SKM-1 treated with dmso at 0.1 percent for 144 hours (cell line): ENCODE data around the gene FBXO44.

ENCODE experiments used
- DNase-seq: peaks from one replicate; lab custom pipeline; 2025; ENCODE audit not compliant: unreplicated experiment; lab: John Stamatoyannopoulos, UW

FBXO44 gene

DNA sequence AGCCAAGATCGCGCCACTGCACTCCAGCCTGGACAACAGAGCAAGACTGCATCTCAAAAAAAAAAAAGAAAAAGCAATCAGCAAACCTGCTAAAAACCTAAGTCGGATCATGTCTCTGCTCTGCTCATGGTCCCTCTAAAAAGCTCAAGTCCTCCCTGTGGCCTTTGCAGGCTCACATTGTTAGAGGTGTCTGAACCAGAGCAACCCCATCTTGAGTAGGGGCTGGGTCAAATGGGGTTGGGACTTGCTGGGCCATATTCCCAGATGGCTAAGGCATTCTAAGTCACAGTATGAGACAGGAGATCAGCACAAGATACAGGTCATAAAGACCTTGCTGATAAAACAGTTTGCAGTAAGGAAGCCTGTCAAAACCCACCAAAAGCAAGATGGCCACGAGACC is 33.8 kb downstream of the FBXO44 start:
- DNase-seq = no peak

DNA sequence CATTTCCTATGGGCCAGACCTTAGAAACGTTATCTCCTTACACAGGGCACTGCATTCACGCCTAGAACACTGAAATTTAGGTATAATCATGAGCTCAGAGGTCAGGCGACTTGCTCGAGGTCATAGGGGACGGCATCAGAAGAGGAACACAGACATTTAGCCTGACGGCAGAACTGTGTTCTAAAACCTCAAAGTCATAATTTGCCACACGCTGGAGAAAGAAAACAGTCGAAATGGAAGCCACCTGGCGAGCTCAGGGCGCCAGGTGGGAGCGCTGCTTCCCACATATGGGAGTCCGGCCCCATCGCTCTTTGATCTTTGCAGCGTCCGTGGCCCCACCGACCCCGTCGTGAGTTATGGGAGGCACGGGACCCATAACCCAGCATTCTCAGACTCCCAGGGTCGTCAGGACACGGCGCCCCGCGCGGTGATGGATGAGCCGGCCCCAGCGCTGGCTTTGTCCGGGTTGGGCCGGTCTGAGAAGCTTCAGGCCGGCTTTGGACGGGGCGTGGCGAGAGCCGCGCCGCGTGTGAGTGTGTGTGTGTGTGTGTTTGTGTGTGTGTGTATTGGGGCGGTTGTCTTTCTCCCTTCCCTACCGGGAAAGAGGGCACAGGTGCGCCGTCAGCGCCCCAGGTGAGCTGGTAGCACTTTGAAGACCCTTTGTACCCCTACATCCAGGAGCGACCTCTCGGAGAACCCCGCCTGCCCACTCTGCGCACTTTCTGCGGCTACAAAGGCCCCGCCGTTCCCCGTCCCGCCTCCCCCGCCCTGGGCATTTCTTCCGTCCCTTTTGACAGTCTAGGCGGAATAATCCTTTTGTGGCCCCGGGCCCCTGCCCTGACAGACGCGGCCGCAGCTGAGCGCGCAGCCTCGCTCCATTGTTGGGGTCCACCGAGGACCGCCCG is 36.0 kb downstream of the FBXO44 start:
- no peak for DNase-seq

DNA sequence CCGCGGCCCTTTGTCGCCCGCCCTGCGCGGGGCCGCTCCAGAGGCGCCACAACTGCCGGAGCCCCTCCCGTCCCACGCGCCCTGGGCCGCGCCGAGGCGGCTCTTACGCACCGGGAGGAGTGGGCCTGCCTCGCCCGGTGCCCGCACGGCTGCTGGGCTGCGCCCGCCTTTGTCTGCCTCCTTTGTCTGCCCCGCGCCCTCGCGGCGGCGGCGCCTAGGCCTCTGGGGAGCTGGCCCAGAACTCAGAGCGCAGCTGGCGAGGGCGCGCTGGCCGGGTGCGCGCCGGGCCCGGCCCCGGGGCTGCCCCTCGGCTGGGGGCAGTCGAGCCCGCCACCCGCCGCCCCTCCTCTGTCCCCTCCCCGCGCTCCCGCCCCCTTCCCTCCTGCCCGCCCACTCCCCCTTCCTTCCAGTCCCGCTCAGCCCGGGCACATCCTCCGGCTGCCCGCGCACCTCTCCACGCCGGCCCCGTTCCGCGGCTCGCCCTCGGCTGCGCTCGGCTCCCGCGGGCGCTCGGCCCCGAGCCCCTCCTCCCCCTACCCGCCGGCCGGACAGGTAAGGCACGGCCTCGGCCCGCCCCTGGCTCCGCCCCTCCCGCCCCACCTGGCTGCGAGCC is 36.7 kb downstream of the FBXO44 start, which contains the start of gene DRAXIN:
Gene DRAXIN, plus strand, starts transcription at position 409 of the 613 bp plus-strand sequence. CDS start 14,549 bp downstream, outside the sequence.
- DNase-seq = no peak

DNA sequence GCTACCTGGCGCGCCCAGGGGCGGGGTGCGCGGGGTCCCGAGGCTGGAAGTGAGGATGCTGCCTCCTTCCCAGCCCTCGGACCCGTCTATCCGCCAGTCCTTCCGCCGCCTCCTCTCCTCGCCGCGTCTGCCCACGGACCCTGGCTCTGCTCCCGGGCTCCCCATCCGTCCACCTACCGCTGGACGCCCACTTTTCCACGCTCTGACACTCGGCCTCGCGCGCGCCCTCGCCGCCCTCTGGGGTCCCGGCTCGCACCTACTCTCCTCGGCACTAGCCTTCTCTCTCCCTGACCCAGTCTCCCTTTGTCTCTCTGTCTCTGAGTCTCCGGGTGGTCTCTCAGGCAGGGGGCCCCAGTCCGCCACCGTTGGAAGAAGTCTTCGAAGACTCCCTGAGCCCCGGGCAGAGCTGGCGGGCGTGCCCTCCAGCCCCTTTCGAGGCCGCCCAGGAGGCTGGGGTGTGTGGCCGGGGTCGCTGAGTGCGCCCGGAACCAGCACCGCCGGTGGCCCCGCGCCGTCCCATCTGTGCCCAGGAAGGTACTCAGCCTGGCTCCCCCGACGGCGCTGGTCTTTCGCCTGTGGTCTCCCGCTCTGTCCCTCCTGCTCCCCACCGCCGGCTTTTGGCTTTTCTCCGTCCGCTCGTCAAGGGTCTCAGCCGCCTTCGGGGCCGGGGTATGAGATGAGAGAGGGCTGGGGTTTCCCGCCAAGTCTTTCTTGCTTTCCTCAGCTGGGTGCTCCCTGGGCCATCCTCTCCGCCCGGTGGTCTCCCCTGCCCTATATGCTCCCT is 37.4 kb downstream of the FBXO44 start:
- DNase-seq = no peak

DNA sequence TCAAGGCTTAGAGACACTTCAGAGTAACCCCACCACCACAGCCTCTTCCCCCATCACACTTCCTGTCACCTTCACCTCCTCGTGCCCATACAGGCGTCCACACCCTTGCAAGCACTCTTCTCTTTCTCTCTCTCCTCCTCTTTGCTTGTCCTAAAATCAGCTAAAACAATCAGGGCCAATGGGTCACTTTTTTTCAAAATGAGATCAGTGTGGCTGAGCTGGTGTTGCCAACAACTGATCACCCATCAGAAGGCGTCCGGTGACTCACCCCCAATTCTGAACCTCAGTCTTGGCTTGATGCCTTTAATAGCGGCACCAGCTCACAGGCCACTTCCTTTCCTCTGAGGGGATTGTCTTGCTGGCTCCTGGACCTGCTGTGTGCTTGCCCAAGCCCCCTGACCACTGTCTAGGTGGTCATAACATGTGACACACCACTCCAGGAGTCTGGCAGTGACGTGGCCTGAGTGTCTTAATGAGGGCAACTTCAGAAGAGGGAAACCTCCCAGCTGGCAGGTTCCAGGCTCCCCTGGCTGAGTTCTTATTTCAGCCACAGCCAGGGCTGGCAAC is 38.4 kb downstream of the FBXO44 start:
- peak; percentile 44 for DNase-seq

DNA sequence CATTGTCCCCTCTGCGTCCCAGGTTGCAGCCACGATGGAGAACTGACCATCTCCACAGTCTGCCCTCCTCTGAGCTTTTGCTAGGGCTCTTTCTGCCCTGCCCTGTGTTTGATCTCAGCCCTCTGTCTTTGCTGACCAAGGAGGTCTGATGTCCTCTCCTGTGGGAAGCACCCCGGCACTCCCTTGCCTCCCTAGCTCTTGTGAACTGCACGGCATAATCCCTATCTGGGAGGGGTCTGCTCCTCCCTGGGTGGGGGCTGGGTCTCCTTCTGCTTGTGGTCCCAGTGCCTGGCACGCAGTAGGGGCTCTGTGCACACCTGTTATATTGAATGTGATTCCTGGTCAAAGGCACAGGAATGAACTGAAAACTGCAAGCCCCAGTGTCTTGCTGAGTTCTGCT is 39.2 kb downstream of the FBXO44 start:
- DNase-seq = no peak

DNA sequence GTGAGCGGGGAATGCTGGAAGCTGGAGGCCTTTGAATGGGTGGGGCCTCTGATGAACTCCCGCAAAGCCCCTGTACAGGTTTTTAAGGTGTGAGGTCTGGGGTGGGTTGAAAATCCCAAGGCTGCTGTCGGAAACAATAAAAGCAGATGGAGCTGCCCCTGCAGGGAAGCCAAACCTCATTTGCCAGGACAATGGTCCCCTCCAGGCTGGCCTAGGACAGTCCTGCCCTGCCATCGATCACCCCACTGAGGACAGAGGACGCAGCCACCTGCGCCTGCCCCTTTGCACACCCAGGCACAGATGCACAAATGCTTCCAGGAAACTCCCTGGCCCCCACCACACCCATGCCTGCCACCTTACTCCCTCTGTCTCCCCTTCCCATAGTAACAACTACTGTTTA is 41.2 kb downstream of the FBXO44 start:
- no peak for DNase-seq

DNA sequence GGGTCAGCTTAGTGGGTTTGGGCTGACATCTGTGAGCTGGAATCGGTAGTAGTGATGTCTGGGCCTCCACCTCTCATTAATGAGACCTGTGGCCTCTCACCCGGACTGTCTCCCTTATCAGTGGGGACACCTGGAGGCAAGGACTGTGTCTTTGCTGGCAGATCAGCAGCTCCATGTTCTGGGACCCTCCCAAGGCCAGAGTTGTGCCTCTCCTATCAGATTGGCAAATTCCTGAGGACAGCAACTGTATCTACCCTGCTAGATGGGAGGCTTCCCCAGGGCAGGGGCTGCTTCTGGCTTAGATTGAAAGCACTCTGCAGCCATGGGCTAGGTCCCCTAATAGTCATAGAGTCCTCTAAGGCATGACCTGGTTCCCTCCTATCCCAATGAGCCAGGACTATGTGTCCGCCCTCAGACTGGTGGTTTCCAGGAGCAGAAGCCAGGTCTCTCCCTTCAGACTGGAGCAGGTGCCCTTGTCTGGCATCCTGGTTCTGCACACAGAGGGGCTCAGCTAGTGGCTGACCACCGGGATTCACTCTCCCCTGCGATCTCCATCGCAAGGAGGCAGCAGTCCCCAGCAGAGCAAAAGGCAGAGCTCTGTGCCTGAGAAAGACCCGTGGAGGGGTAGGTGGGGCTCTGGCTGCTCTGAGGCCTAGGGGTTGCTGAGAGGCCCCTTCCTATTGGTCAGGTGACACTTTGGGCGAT is 42.7 kb downstream of the FBXO44 start:
- DNase-seq = no peak

DNA sequence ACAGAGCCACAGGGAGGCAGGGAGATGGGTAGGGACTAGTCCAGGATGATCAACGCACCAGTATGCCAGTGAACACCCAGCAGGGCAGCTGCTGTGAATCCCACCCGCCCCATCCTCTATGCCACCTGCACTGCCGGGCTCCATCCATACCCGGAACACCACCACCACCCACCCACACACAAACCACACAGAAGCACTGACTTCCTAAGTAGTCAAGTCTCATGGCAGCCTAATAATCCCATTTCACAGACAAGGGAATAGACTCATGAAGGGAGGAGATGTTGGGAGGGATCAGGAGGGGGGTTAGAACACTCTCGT is 43.2 kb downstream of the FBXO44 start:
- no peak for DNase-seq

DNA sequence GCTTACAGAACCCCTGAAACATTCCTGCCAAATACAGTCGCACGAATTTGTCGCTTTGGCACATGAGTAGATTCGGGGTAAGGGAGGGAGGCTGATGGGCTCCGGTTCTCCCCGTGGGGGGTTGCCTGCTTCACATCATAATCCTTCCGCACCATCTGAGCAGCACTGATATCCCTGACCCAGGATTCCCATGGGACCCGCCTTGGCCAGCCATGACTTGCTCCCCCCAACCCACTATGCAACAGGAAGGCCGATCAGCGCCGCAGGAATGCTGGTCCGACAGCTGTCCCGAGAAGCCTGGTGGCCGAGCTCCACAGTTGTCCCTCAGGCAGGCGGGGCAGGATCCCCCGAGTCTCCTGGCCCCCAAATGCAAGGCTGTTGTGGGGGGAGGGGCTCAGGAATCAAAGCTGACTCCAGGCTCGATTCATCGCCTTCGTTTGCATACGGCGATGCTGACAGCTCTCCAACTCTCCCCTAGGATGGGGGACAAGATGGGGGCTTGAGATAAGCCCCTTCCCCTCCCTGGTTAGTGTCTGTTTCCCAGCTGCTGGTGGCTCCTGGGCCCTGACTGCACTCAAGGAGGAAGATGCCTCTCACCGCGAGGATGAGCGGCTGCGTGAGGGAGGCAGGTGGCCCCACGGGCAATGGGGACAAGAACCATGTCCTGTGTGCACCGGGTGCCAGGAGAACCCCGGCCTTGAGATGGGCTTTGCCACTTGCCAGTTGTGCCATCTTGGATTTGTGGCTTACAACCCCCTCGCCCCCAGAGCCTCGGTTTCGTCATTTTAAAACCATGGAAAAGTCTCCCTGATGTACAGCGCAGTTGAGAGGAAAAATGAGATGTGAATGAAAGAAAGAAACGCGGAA is 46.2 kb downstream of the FBXO44 start:
- no peak for DNase-seq

DNA sequence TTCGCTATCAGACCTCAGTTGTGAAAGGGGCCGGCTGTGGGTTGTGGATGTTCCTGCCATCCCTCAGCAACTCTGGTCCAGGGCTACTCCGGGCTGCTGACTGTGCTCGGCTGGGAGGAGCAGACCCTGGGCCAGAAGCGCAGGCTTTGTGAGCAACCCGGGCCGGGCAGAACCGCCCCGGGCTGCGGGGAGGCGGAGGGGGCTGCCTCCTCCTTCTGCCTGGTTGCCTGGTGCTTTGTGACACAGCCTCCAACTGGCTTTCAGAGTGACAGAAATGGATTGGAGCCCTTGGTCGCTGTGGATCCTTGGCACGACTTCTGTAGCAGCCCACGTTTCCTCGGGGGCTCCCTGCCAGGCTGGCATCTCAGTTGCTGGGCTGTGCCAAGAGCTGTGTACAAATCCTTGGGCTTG is 46.9 kb downstream of the FBXO44 start:
- no peak for DNase-seq

DNA sequence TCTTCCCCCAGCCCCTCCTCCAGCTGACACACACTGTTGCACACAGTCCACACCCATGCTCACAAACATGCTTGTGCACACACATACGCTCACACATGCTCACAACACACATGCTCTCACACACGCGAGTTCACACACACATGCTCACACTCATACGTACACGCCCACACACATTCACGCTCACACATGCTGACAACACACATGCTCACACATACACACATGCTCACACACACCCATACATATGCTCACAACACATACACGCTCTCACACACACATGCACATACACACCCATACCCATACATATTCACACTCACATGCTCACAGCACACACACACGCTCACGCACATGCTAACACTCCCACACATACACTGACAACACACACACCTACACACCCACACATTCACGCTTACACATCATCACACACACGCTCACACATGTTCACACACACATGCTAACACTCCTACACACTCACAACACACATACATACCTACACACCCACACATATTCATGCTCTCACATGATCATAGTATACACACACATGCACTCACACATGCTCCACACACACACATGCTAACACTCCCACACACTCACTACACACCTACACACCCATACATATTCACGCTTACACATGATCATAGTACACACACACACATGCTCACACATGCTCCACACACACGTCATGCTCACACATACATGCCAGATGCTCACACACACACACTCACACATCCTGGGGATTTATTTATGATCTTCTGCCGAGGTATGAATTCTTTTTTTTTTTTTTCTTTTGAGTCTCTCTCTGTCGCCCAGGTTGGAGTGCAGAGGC is 47.5 kb downstream of the FBXO44 start:
- DNase-seq = no peak

DNA sequence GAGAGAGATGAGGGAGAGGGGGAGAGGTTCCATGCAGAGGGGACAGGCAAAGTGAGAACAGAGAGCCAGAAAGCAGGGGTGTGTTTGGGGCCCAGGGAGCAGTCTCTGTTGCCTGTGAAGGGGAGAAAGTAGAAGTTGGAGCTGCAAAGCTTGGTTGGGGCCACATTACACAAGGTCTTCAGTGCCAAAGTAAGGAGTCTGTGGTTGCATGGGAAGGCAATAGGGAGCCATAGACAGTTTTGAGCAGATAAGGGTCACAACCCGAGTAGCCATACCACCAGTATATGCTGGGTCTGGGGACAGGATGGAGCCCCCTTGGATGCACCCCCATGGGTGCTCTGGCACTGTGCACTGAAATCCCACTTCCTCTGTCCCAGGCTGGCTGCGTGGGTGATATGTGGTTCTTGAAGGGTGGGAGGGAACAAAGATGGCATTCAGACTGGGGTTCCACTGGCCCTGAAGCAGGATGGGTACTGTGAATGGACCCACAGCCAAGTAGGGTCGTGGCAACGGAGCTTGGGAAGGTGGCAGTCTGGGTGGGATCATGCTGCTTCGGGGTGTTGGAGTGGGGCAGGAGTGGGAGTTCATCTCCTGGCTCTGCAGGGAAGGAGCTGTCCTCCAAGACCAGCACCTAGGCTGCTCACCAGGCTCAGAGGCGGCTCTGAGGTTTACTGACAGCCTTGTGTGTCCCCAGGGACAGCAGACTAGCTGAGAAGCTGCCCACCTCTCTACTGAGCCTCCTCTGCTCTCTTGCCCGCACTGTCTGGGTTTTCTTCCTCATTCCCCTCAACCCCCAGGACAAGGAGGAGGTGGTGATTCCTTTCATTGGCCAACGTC is 48.9 kb downstream of the FBXO44 start:
- no peak for DNase-seq

DNA sequence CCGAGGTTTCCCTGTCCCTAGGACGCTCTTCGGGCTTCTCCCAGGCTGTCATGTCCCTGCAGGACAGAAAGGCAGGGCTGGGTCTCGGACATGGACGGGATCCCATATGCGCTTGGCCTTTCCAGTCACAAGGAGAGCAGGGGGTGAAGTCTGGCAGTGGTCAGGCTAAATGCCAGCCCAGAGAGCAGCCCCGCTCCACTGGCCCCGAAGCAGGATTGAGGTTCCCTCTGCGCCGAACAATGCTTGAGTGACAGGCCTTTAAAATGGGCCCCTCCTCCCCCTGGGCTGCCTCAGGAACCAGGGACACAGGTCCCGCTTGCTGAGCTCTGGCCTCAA is 49.5 kb downstream of the FBXO44 start:
- no peak for DNase-seq

DNA sequence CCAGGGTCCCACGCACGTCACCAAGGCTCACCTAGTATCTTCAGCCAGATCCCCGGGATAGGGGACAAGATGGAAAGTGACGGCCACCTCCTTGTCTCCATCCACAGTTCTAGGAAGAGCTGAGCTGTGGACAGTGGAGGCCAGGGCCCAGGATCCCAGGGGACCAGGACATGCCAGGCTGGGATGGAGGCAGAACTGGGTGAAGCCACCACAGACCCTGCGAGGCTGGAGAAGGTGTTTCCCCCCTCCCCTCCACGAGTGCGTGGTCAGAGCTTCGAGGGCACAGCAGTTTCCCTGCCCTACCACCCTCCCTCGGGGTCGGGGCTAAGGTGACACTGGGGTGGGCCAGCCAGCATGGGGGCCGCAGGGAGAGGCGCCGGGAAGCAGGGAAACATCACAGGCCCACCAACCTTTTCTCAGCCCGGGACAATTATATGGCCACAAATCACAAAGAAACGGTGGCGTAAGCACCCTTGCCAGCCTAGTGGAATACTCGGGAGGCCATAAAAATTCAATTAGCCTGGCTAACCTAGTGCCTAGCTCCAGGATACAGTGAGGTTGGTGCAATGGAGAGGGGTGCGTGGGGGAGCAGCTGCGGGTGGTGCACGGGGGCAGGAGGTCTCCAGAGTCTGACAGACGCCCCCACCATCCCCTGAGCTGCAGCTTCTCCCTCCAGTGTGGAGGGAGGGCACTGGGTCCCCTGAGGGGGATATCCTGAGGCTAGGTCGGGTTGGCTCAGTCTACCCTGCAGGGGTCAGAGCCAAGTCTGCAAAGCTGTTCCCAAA is 50.2 kb downstream of the FBXO44 start:
- DNase-seq = no peak

DNA sequence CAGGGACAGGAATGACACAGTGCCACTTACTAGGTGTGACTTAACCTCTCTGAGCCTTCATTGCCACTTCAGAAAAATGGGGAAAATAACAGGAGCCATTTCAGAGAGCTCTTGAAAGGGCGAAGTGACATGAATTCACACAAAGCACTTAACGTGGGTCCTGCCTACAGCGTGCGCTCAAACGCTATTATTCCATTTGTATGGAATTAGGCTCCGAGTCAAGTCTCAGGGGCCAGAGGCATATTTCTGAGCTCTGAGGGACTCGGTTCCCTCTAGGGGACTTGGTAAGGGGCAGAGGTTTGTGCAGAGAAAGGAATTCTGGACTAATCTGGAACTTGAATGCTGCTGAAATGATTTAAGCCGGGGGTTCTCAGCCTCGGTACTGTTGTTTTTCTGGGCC is 50.9 kb downstream of the FBXO44 start:
- no peak for DNase-seq

DNA sequence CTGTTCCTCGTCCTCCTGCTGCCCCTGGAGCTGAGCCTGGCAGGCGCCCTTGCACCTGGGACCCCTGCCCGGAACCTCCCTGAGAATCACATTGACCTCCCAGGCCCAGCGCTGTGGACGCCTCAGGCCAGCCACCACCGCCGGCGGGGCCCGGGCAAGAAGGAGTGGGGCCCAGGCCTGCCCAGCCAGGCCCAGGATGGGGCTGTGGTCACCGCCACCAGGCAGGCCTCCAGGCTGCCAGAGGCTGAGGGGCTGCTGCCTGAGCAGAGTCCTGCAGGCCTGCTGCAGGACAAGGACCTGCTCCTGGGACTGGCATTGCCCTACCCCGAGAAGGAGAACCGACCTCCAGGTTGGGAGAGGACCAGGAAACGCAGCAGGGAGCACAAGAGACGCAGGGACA is 51.6 kb downstream of the FBXO44 start:
- no peak for DNase-seq
